HepG2 (cell line): ENCODE results near the gene FAM131A. TPM values are rescaled to one million over a fixed set of nuclear protein-coding genes. Genes with fewer than 3 reads are reported as not detected.

Source experiments
- AGO2 ChIP-seq: fragments of 200-400 bp; formaldehyde crosslinking; optimal IDR thresholded peaks from 2 replicates; pipeline ENCODE3; 2017; ENCODE audit warnings: mild to moderate bottlenecking, low read depth, low read length, moderate library complexity
- CHD2 ChIP-seq: IDR thresholded peaks from 2 replicates; pipeline ENCODE4 v1.6.1; 2011; ENCODE audit warnings: low read depth, low read length, improper control_type of control experiment
- FIP1L1 ChIP-seq: fragments of 200-400 bp; formaldehyde crosslinking; IDR thresholded peaks from 2 replicates; pipeline ENCODE4 v1.6.1; 2018; ENCODE audit warnings: low read depth, mild to moderate bottlenecking, low read length, moderate library complexity, borderline replicate concordance; ENCODE audit not compliant: insufficient read depth
- FOXA1 ChIP-seq, 2 experiments: fragments of 450-650 bp in 1 of 2; sonication (generic) in 1 of 2; formaldehyde crosslinking in 1 of 2; IDR thresholded peaks; 2 replicates each; pipeline versions ENCODE4 v1.4.0 to v1.6.1; 2016 to 2020; ENCODE audit warnings: missing genetic modification reagents in 1 of 2
- NBN ChIP-seq: fragments of 450-650 bp; conservative IDR thresholded peaks from 2 replicates; pipeline ENCODE4 v1.6.1; 2017
- ONECUT2 ChIP-seq: sonication (generic); formaldehyde crosslinking; IDR thresholded peaks from 2 replicates; pipeline ENCODE4 v1.4.0; 2020; ENCODE audit warnings: missing genetic modification reagents
- RFX3 ChIP-seq: IDR thresholded peaks from 2 replicates; pipeline ENCODE4 v1.6.1; 2016; ENCODE audit warnings: missing biosample characterization, missing genetic modification reagents
- SAP130 ChIP-seq: IDR thresholded peaks from 2 replicates; pipeline ENCODE4 v1.6.1; 2016; ENCODE audit warnings: low read depth
- SNAPC2 ChIP-seq: sonication (generic); formaldehyde crosslinking; IDR thresholded peaks from 2 replicates; pipeline ENCODE4 v1.8.1; 2022; ENCODE audit warnings: mild to moderate bottlenecking, missing genetic modification reagents
- ZNF232 ChIP-seq: sonication (generic); formaldehyde crosslinking; IDR thresholded peaks from 2 replicates; pipeline ENCODE4 v1.4.0; 2020; ENCODE audit warnings: missing genetic modification reagents, borderline replicate concordance
- ZNF234 ChIP-seq: sonication (generic); formaldehyde crosslinking; conservative IDR thresholded peaks from 2 replicates; pipeline ENCODE4 v1.5.1; 2020; ENCODE audit warnings: mild to moderate bottlenecking, missing genetic modification reagents
- ZNF552 ChIP-seq: sonication (generic); formaldehyde crosslinking; IDR thresholded peaks from 2 replicates; pipeline ENCODE4 v1.9.0; 2022; ENCODE audit warnings: missing genetic modification reagents, mild to moderate bottlenecking, borderline replicate concordance
- ZNF75D ChIP-seq: sonication (generic); formaldehyde crosslinking; IDR thresholded peaks from 2 replicates; pipeline ENCODE4 v1.8.1; 2023; ENCODE audit warnings: missing genetic modification reagents, mild to moderate bottlenecking, borderline replicate concordance
- ZNF879 ChIP-seq: sonication (generic); formaldehyde crosslinking; IDR thresholded peaks from 2 replicates; pipeline ENCODE4 v1.8.1; 2023; ENCODE audit warnings: missing genetic modification reagents
- polyA plus RNA-seq, 8 experiments: library from polyadenylated mRNA; depleted of rRNA in 3 of 8; stranded (reverse) in 7 of 8; unstranded in 1 of 8; fragments of >200 nt; fragmentation: Illumina TruSeq in 4 of 8; extraction: Trizol in 4 of 8; gene quantifications; 2 replicates each; pipeline versions ENCODE4 v1.2.1 to v1.2.3, GENCODE V29; 2011 to 2016; ENCODE audit warnings: low read depth in 4 of 8, missing spikeins in 1 of 8, mixed read lengths in 1 of 8; ENCODE audit not compliant: insufficient read depth in 1 of 8
- total RNA-seq, 5 experiments: library from RNA; depleted of rRNA; stranded (reverse); fragments of >200 nt; fragmentation: Illumina TruSeq; extraction: Trizol; gene quantifications; 2 replicates each; pipeline ENCODE4 v1.2.3, GENCODE V29; 2016; ENCODE audit warnings: low read depth in 1 of 5
- TF ChIP-seq, protein P1 (sequence below): IDR thresholded peaks from 2 replicates; pipeline ENCODE4 v1.6.1; 2016; ENCODE audit warnings: low read depth, control low read depth
- TF ChIP-seq, protein P2 (sequence below): sonication (generic); formaldehyde crosslinking; IDR thresholded peaks from 2 replicates; pipeline ENCODE4 v1.8.1; 2023; ENCODE audit warnings: mild to moderate bottlenecking, missing genetic modification reagents
- TF ChIP-seq, protein P3 (sequence below), 2 experiments: fragments of 450-650 bp in 1 of 2; sonication (generic) in 1 of 2; formaldehyde crosslinking in 1 of 2; IDR thresholded peaks; 2 replicates each; pipeline versions ENCODE4 v1.6.1 to v1.8.0; 2016 to 2022; ENCODE audit warnings: antibody characterized with exemption in 1 of 2, mild to moderate bottlenecking in 1 of 2, missing genetic modification reagents in 1 of 2
- TF ChIP-seq, protein P4 (sequence below): sonication (generic); formaldehyde crosslinking; IDR thresholded peaks from 2 replicates; pipeline ENCODE4 v1.8.1; 2023; ENCODE audit warnings: mild to moderate bottlenecking, moderate library complexity, missing genetic modification reagents

FAM131A gene
- total and polyA plus RNA-seq, 2 of the 13 experiments (the other 11 are each of a cell fraction or from before 2014, with no cell fraction given): 9.2 to 9.3 TPM

DNA sequence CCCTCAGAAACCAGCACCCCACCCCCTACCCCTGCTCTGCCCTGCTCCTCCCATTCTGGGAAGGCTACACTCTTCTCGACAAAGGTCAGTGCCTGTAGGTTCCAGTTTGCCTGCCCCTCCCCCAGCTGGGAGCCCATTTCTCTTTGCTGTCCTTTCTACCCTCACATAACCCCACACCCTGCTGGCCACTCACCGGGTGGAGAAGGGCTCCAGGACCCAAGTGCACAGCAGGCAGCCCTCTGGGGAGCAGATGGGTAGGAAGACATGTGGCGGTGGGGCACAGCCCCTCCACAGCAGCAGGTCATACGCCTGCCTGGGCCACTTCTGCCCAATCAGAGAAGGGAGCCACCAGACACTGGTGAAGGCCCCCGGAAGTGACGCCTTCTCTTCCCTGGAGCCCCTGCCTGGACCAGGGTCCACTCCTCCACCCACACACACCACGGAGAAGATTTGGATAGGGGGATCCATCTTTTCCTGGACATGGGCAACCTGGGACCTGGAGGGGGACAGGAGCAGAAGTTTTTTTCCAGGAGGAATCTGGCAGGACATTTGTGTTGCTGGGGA is 40.6 kb downstream of the FAM131A start, which contains the start of gene THPO (continued):
- TF ChIP-seq, protein P1, sequence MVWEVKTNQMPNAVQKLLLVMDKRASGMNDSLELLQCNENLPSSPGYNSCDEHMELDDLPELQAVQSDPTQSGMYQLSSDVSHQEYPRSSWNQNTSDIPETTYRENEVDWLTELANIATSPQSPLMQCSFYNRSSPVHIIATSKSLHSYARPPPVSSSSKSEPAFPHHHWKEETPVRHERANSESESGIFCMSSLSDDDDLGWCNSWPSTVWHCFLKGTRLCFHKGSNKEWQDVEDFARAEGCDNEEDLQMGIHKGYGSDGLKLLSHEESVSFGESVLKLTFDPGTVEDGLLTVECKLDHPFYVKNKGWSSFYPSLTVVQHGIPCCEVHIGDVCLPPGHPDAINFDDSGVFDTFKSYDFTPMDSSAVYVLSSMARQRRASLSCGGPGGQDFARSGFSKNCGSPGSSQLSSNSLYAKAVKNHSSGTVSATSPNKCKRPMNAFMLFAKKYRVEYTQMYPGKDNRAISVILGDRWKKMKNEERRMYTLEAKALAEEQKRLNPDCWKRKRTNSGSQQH (CRISPR knock-in tag): peak; percentile 77
- TF ChIP-seq AGO2: no peak
- TF ChIP-seq, protein P2, sequence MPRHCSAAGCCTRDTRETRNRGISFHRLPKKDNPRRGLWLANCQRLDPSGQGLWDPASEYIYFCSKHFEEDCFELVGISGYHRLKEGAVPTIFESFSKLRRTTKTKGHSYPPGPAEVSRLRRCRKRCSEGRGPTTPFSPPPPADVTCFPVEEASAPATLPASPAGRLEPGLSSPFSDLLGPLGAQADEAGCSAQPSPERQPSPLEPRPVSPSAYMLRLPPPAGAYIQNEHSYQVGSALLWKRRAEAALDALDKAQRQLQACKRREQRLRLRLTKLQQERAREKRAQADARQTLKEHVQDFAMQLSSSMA (CRISPR knock-in tag): no peak
- TF ChIP-seq ZNF234 (CRISPR knock-in tag): no peak
- TF ChIP-seq ONECUT2 (CRISPR knock-in tag): no peak
- TF ChIP-seq FIP1L1: no peak
- no peak for TF ChIP-seq ZNF75D (CRISPR knock-in tag)
- no peak for TF ChIP-seq SNAPC2
- peak; percentile 88 for TF ChIP-seq SAP130 (CRISPR knock-in tag)
- TF ChIP-seq ZNF552: no peak; the same call in 1 of the 2 replicates
- no peak; the same call in 1 of the 2 replicates for TF ChIP-seq CHD2
- TF ChIP-seq, protein P3, sequence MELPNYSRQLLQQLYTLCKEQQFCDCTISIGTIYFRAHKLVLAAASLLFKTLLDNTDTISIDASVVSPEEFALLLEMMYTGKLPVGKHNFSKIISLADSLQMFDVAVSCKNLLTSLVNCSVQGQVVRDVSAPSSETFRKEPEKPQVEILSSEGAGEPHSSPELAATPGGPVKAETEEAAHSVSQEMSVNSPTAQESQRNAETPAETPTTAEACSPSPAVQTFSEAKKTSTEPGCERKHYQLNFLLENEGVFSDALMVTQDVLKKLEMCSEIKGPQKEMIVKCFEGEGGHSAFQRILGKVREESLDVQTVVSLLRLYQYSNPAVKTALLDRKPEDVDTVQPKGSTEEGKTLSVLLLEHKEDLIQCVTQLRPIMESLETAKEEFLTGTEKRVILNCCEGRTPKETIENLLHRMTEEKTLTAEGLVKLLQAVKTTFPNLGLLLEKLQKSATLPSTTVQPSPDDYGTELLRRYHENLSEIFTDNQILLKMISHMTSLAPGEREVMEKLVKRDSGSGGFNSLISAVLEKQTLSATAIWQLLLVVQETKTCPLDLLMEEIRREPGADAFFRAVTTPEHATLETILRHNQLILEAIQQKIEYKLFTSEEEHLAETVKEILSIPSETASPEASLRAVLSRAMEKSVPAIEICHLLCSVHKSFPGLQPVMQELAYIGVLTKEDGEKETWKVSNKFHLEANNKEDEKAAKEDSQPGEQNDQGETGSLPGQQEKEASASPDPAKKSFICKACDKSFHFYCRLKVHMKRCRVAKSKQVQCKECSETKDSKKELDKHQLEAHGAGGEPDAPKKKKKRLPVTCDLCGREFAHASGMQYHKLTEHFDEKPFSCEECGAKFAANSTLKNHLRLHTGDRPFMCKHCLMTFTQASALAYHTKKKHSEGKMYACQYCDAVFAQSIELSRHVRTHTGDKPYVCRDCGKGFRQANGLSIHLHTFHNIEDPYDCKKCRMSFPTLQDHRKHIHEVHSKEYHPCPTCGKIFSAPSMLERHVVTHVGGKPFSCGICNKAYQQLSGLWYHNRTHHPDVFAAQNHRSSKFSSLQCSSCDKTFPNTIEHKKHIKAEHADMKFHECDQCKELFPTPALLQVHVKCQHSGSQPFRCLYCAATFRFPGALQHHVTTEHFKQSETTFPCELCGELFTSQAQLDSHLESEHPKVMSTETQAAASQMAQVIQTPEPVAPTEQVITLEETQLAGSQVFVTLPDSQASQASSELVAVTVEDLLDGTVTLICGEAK (IDR thresholded peaks at IDR 0.05): no peak
- TF ChIP-seq, protein P3 (CRISPR knock-in tag; IDR thresholded peaks at IDR 0.05): no peak; the same call in 1 of the 2 replicates
- no peak for TF ChIP-seq NBN
- no peak for TF ChIP-seq ZNF232 (CRISPR knock-in tag)
- no peak for TF ChIP-seq RFX3 (CRISPR knock-in tag)
- no peak for TF ChIP-seq FOXA1 (IDR thresholded peaks at IDR 0.05)
- no peak for TF ChIP-seq FOXA1 (CRISPR knock-in tag; IDR thresholded peaks at IDR 0.05)
- TF ChIP-seq, protein P4, sequence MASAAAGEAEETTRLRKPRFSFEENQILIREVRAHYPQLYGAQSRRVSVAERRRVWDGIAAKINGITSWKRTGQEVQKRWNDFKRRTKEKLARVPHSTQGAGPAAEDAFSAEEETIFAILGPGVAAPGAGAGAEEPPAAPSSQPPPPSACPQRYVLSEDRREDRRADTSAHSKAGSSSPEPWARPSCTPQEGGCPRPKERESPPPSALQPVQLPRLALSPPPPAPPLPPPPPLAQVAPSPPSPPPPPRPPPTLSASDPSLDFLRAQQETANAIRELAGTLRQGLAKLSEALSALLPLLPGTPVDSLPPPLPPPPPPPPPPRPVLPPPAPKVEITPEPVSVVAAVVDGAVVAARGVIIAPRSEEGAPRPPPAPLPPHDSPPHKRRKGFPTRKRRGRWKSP (CRISPR knock-in tag): peak; percentile 75; the same call in 1 of the 2 replicates
- no peak for TF ChIP-seq ZNF879 (CRISPR knock-in tag)
